Measurements from ENCODE around the gene MRO.
A peak's percentile ranks its signal among the peaks of the same experiment; 100 is the strongest.
"Not testable (repeated sequence)": the region's sequence is repeated elsewhere in the genome, so short reads cannot be mapped to it uniquely, and the experiment has no call there.

MRO gene

GRCh38 chr18:50857166-50857565, 37.4 kb upstream of the MRO start:
- H3K9ac ChIP-seq (ENCODE audit: low read depth, low read length, poor library complexity); H2BK12ac ChIP-seq (ENCODE audit: low read length); H2AK5ac ChIP-seq (ENCODE audit: low read depth, low read length); H3K27me3 ChIP-seq (ENCODE audit: control insufficient read depth in 3 of 3, insufficient read depth in 3 of 3, low read depth in 1 of 3, low read length in 3 of 3); H3K36me3 ChIP-seq (replicated peaks in 1 of 2; ENCODE audit: control insufficient read depth in 2 of 2, insufficient read depth in 2 of 2, low read length in 2 of 2); H3K23ac ChIP-seq (ENCODE audit: low read depth, low read length, poor library complexity); H3K9me3 ChIP-seq (replicated peaks in 1 of 2; ENCODE audit: control insufficient read depth in 2 of 2, insufficient read depth in 1 of 2, low read depth in 1 of 2, low read length in 2 of 2); DNase-seq (ENCODE audit: low spot score); H4K91ac ChIP-seq (ENCODE audit: low read depth, low read length, poor library complexity); H3K18ac ChIP-seq (ENCODE audit: low read length); H2BK120ac ChIP-seq (ENCODE audit: low read depth, low read length); H2AFZ ChIP-seq (ENCODE audit: low read length); H3K4me3 ChIP-seq (ENCODE audit: low read length in 2 of 2); H3K4me2 ChIP-seq (ENCODE audit: insufficient read depth, low read length, poor library complexity, severe bottlenecking); H4K8ac ChIP-seq (ENCODE audit: low read depth, low read length); H3K79me1 ChIP-seq (ENCODE audit: low read depth, low read length); H2BK5ac ChIP-seq (ENCODE audit: low read length); H3K14ac ChIP-seq (ENCODE audit: low read length); H3K27ac ChIP-seq (replicated peaks; ENCODE audit: low read length); H3K4ac ChIP-seq (ENCODE audit: low read length); H2BK15ac ChIP-seq (ENCODE audit: low read length): not testable (repeated sequence)
- no CpG with 5 or more reads among the region's 5 CpGs for WGBS, 2 donors (ENCODE audit: extremely low coverage in 2 of 2, insufficient read length in 2 of 2, insufficient replicate concordance in 1 of 2)
- H3K4me1 ChIP-seq (ENCODE audit: control insufficient read depth in 2 of 2, insufficient read depth in 1 of 2, low read depth in 1 of 2, low read length in 2 of 2) = peaks cover 5 to 12% of the 10 kb centered on the region in 2 donors

DNA sequence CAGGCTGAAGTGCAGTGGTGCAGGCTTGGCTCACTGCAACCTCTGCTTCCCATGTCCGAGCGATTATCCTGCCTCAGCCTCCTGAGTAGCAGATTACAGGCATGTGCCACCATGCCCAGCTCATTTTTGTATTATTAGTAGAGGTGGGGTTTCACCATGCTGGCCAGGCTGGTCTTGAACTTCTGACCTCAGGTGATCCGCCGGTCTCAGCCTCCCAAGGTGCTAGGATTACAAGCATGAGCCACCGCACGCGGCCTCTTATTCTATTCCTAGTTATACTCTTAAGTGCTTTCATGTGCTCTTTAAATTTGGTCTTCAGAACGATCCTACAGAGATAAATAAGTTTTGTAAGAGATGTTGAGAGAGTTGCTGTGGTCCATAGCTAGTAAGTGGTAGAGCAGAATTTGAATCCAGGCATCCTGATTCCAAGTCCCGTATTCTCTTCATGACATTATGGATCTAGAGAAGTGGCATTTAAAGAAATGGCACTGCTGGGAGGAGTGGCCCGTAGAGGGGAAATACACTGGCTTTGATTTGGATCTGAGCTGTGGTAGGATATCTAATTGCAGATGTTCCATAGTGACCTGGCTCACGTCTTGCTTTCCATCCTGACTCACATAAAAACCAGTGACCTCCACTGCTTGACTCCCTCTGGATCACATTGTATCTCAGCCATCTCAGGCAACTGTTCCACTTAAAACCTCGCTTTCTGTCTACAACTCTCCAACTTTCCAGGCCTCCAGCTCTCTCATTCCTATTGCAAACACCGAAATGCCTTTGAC, 36.4 kb upstream of the MRO start:
- H2BK15ac ChIP-seq (ENCODE audit: low read length) = no peak overlapping the region
- H3K27me3 ChIP-seq (ENCODE audit: control insufficient read depth in 3 of 3, insufficient read depth in 3 of 3, low read depth in 1 of 3, low read length in 3 of 3) = no peaks in the 10 kb centered on the region
- H2BK5ac ChIP-seq (ENCODE audit: low read length) = no peak overlapping the region
- H2AFZ ChIP-seq (ENCODE audit: low read length) = no peak overlapping the region
- H4K91ac ChIP-seq (ENCODE audit: low read depth, low read length, poor library complexity) = no peak overlapping the region
- peaks cover 5 to 12% of the 10 kb centered on the region in 2 donors for H3K4me1 ChIP-seq (ENCODE audit: control insufficient read depth in 2 of 2, insufficient read depth in 1 of 2, low read depth in 1 of 2, low read length in 2 of 2)
- H3K4me2 ChIP-seq (ENCODE audit: insufficient read depth, low read length, poor library complexity, severe bottlenecking) = no peak overlapping the region
- no peak overlapping the region for H2BK120ac ChIP-seq (ENCODE audit: low read depth, low read length)
- no peak overlapping the region for H3K9ac ChIP-seq (ENCODE audit: low read depth, low read length, poor library complexity)
- H3K4ac ChIP-seq (ENCODE audit: low read length) = no peak overlapping the region
- H3K4me3 ChIP-seq (ENCODE audit: low read length in 2 of 2) = no peak overlapping the region
- no peak overlapping the region for H3K23ac ChIP-seq (ENCODE audit: low read depth, low read length, poor library complexity)
- H3K79me1 ChIP-seq (ENCODE audit: low read depth, low read length) = no peaks in the 10 kb centered on the region
- H2BK12ac ChIP-seq (ENCODE audit: low read length) = no peak overlapping the region
- no peak overlapping the region for H3K14ac ChIP-seq (ENCODE audit: low read length)
- no peak overlapping the region for H3K18ac ChIP-seq (ENCODE audit: low read length)
- no peak overlapping the region for H2AK5ac ChIP-seq (ENCODE audit: low read depth, low read length)
- DNase-seq (ENCODE audit: low spot score) = no peak
- WGBS, 2 donors (ENCODE audit: extremely low coverage in 2 of 2, insufficient read length in 2 of 2, insufficient replicate concordance in 1 of 2) = no CpG with 5 or more reads among the region's 13 CpGs
- no peak overlapping the region for H3K27ac ChIP-seq (replicated peaks; ENCODE audit: low read length)
- no peaks in the 10 kb centered on the region for H3K9me3 ChIP-seq (replicated peaks in 1 of 2; ENCODE audit: control insufficient read depth in 2 of 2, insufficient read depth in 1 of 2, low read depth in 1 of 2, low read length in 2 of 2)
- H4K8ac ChIP-seq (ENCODE audit: low read depth, low read length) = no peak overlapping the region
- H3K36me3 ChIP-seq (replicated peaks in 1 of 2; ENCODE audit: control insufficient read depth in 2 of 2, insufficient read depth in 2 of 2, low read length in 2 of 2) = no peaks in the 10 kb centered on the region

- H3K9me3 ChIP-seq (replicated peaks in 1 of 2; ENCODE audit: control insufficient read depth in 2 of 2, insufficient read depth in 1 of 2, low read depth in 1 of 2, low read length in 2 of 2) = no peaks in the 10 kb centered on the region
- H3K27me3 ChIP-seq (ENCODE audit: control insufficient read depth in 3 of 3, insufficient read depth in 3 of 3, low read depth in 1 of 3, low read length in 3 of 3) = no peaks in the 10 kb centered on the region
- peaks cover 5 to 12% of the 10 kb centered on the region in 2 donors for H3K4me1 ChIP-seq (ENCODE audit: control insufficient read depth in 2 of 2, insufficient read depth in 1 of 2, low read depth in 1 of 2, low read length in 2 of 2)
- no CpG with 5 or more reads among the region's 6 CpGs for WGBS, 2 donors (ENCODE audit: extremely low coverage in 2 of 2, insufficient read length in 2 of 2, insufficient replicate concordance in 1 of 2)
- no peak overlapping the region for H3K27ac ChIP-seq (replicated peaks; ENCODE audit: low read length)
- no peak overlapping the region for H2BK12ac ChIP-seq (ENCODE audit: low read length)
- no peak overlapping the region for H3K4me3 ChIP-seq (ENCODE audit: low read length in 2 of 2)
- H2AK5ac ChIP-seq (ENCODE audit: low read depth, low read length) = no peak overlapping the region
- H2BK15ac ChIP-seq (ENCODE audit: low read length) = no peak overlapping the region
- H3K36me3 ChIP-seq (replicated peaks in 1 of 2; ENCODE audit: control insufficient read depth in 2 of 2, insufficient read depth in 2 of 2, low read length in 2 of 2) = no peaks in the 10 kb centered on the region
- no peak overlapping the region for H3K18ac ChIP-seq (ENCODE audit: low read length)
- no peak for DNase-seq (ENCODE audit: low spot score)
- no peak overlapping the region for H4K8ac ChIP-seq (ENCODE audit: low read depth, low read length)
- H3K23ac ChIP-seq (ENCODE audit: low read depth, low read length, poor library complexity) = no peak overlapping the region
- H3K14ac ChIP-seq (ENCODE audit: low read length) = no peak overlapping the region
- H2BK5ac ChIP-seq (ENCODE audit: low read length) = no peak overlapping the region
- H3K79me1 ChIP-seq (ENCODE audit: low read depth, low read length) = no peaks in the 10 kb centered on the region
- H2BK120ac ChIP-seq (ENCODE audit: low read depth, low read length) = no peak overlapping the region
- no peak overlapping the region for H3K4me2 ChIP-seq (ENCODE audit: insufficient read depth, low read length, poor library complexity, severe bottlenecking)
- H3K9ac ChIP-seq (ENCODE audit: low read depth, low read length, poor library complexity) = no peak overlapping the region
- H3K4ac ChIP-seq (ENCODE audit: low read length) = no peak overlapping the region
- peak overlapping the region; percentile 54 for H2AFZ ChIP-seq (ENCODE audit: low read length)
- H4K91ac ChIP-seq (ENCODE audit: low read depth, low read length, poor library complexity) = no peak overlapping the region
These were observed 34.1 kb upstream of the MRO start for GRCh38 chr18:50853863-50854271.

- WGBS, 2 donors (ENCODE audit: extremely low coverage in 2 of 2, insufficient read length in 2 of 2, insufficient replicate concordance in 1 of 2) = no CpG with 5 or more reads among the region's 5 CpGs
- no peaks in the 10 kb centered on the region for H3K27me3 ChIP-seq (ENCODE audit: control insufficient read depth in 3 of 3, insufficient read depth in 3 of 3, low read depth in 1 of 3, low read length in 3 of 3)
- no peak for DNase-seq (ENCODE audit: low spot score)
These were observed 30.7 kb upstream of the MRO start for GRCh38 chr18:50850307-50851065.

More at GRCh38 chr18:50850307-50851065, 30.7 kb upstream of the MRO start:
- Histone ChIP-seq H3K4ac (ENCODE audit: low read length) (no peak overlapping the region), H4K8ac (ENCODE audit: low read depth, low read length) (no peak overlapping the region), H2BK120ac (ENCODE audit: low read depth, low read length) (no peak overlapping the region), H3K4me2 (ENCODE audit: insufficient read depth, low read length, poor library complexity, severe bottlenecking) (no peak overlapping the region), H3K4me1 (ENCODE audit: control insufficient read depth in 2 of 2, insufficient read depth in 1 of 2, low read depth in 1 of 2, low read length in 2 of 2) (peaks cover 3 to 12% of the 10 kb centered on the region in 2 donors), H3K23ac (ENCODE audit: low read depth, low read length, poor library complexity) (no peak overlapping the region), H2BK5ac (ENCODE audit: low read length) (no peak overlapping the region), H3K79me1 (ENCODE audit: low read depth, low read length) (no peaks in the 10 kb centered on the region), H3K9me3 (replicated peaks in 1 of 2; ENCODE audit: control insufficient read depth in 2 of 2, insufficient read depth in 1 of 2, low read depth in 1 of 2, low read length in 2 of 2) (no peaks in the 10 kb centered on the region), H4K91ac (ENCODE audit: low read depth, low read length, poor library complexity) (no peak overlapping the region), H2BK12ac (ENCODE audit: low read length) (no peak overlapping the region), H3K27ac (replicated peaks; ENCODE audit: low read length) (no peak overlapping the region), H2BK15ac (ENCODE audit: low read length) (no peak overlapping the region), H3K4me3 (ENCODE audit: low read length in 2 of 2) (no peak overlapping the region), H2AFZ (ENCODE audit: low read length) (no peak overlapping the region), H3K14ac (ENCODE audit: low read length) (no peak overlapping the region), H3K9ac (ENCODE audit: low read depth, low read length, poor library complexity) (no peak overlapping the region), H3K18ac (ENCODE audit: low read length) (no peak overlapping the region), H2AK5ac (ENCODE audit: low read depth, low read length) (no peak overlapping the region), H3K36me3 (replicated peaks in 1 of 2; ENCODE audit: control insufficient read depth in 2 of 2, insufficient read depth in 2 of 2, low read length in 2 of 2) (no peaks in the 10 kb centered on the region)
